ENCODE data around the gene SAFB.

GRCh38 chr19:5624741-5625278 lies 1.9 kb downstream of the SAFB start:
- no peak for TF ChIP-seq CTCF (conservative IDR thresholded peaks at IDR 0.05)
- TF ChIP-seq EZH2 (IDR thresholded peaks at IDR 0.05; ENCODE audit: low read depth): no peak

Measured in PC-9 (cell line).